Chondrocyte (in vitro differentiated cells): ENCODE data around the gene FAM110A. TPM values are rescaled to one million over a fixed set of nuclear protein-coding genes. Genes with fewer than 3 reads are reported as not detected.

ENCODE experiments used
- DNase-seq: peaks from one replicate; pipeline ENCODE4 v3.0.0; 2021; ENCODE audit warnings: mixed read lengths, low spot score
- H3K27ac Mint-ChIP-seq: one replicate; pipeline ENCODE4 v1.8.0; 2021; ENCODE audit warnings: mild to moderate bottlenecking, moderate library complexity, mixed read lengths; ENCODE audit not compliant: unreplicated experiment
- H3K27me3 Mint-ChIP-seq: 2 replicates; pipeline ENCODE4 v1.8.0; 2021; ENCODE audit warnings: low read depth, mixed read lengths
- H3K36me3 Mint-ChIP-seq: 2 replicates; pipeline ENCODE4 v1.8.0; 2021; ENCODE audit warnings: low read depth, mixed read lengths
- H3K4me1 Mint-ChIP-seq: 2 replicates; pipeline ENCODE4 v1.8.0; 2021; ENCODE audit warnings: low read depth, mild to moderate bottlenecking, mixed read lengths
- H3K4me3 Mint-ChIP-seq: one replicate; pipeline ENCODE4 v1.8.0; 2021; ENCODE audit warnings: mild to moderate bottlenecking, moderate library complexity, mixed read lengths; ENCODE audit not compliant: unreplicated experiment
- H3K9me3 Mint-ChIP-seq: 2 replicates; pipeline ENCODE4 v1.8.0; 2021; ENCODE audit warnings: low read depth, mixed read lengths
- CTCF ChIP-seq: fragments of 200-600 bp; sonication (generic); IDR thresholded peaks from 2 replicates; pipeline ENCODE4 v1.5.0; 2021; ENCODE audit warnings: antibody characterized with exemption, mild to moderate bottlenecking, moderate library complexity
- total RNA-seq: library from RNA; stranded (reverse); gene quantifications from 3 replicates; pipeline ENCODE4 v1.2.1, GENCODE V29; 2021

The FAM110A gene
- total RNA-seq, 1 donor from 2014 or later = 2.6 TPM

DNA sequence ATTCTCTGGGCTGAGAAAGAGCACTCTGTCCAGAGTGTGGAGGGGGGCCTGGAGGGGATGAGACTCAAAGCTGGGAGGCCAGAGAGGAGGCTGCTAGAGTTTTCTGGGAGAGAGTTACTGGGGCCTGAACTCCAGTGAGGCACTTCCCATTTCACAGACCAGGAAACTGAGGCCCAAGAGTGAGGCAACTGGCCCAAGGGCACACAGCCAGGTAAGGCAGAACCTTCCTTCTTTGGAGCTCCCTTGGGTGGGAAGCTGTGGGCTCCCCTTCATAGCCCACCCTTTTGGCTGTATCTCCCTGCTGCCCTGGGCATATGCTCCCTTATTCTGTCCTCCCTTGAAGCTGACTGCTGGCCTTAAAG, 48.2 kb downstream of the FAM110A start:
- no peak for DNase-seq
- Mint-ChIP-seq H3K36me3 (no peaks in the 10 kb centered on the region), H3K27me3 (peaks cover 15% of the 10 kb centered on the region), H3K9me3 (no peaks in the 10 kb centered on the region), H3K4me3 (no peak overlapping the region), H3K4me1 (peaks cover 11% of the 10 kb centered on the region), H3K27ac (peak overlapping the region; percentile 38)
- TF ChIP-seq CTCF = no peak

GRCh38 chr20:884983-885952, 51.8 kb downstream of the FAM110A start:
- Mint-ChIP-seq H3K4me3 (no peak overlapping the region), H3K27me3 (peaks cover 22% of the 10 kb centered on the region), H3K9me3 (no peaks in the 10 kb centered on the region), H3K36me3 (no peaks in the 10 kb centered on the region), H3K27ac (no peak overlapping the region), H3K4me1 (peaks cover 11% of the 10 kb centered on the region)
- TF ChIP-seq CTCF = peak; percentile 33
- no peak for DNase-seq

DNA sequence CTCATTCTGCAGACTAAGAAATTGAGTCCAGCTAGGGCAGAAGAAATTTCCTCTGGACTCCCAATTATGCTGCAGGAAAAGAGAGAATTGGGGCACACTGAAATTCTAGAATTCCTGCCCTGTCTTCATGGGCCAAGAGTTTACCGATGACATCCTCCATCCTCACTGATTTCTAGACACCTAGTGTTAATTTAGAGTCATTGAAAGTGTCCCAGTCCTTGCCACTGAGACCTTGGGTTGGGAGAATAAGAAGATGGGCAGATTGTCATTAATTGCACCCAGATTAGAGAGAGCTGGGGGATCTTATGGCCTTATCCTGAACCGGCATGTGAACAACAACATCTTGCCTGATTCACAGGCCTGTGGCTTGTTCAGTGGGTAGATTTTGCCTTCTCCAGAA, 53.6 kb downstream of the FAM110A start:
- no peak for TF ChIP-seq CTCF
- no peak overlapping the region for H3K27ac Mint-ChIP-seq
- no peaks in the 10 kb centered on the region for H3K36me3 Mint-ChIP-seq
- H3K27me3 Mint-ChIP-seq = peaks cover 35% of the 10 kb centered on the region
- no peak for DNase-seq
- H3K9me3 Mint-ChIP-seq = no peaks in the 10 kb centered on the region
- H3K4me3 Mint-ChIP-seq = no peak overlapping the region
- peaks cover 5% of the 10 kb centered on the region for H3K4me1 Mint-ChIP-seq

GRCh38 chr20:888057-888456, 54.5 kb downstream of the FAM110A start:
- Mint-ChIP-seq H3K27ac (no peak overlapping the region), H3K27me3 (peaks cover 40% of the 10 kb centered on the region), H3K9me3 (no peaks in the 10 kb centered on the region), H3K36me3 (no peaks in the 10 kb centered on the region), H3K4me1 (peaks cover 5% of the 10 kb centered on the region), H3K4me3 (no peak overlapping the region)
- TF ChIP-seq CTCF = no peak
- DNase-seq = no peak

DNA sequence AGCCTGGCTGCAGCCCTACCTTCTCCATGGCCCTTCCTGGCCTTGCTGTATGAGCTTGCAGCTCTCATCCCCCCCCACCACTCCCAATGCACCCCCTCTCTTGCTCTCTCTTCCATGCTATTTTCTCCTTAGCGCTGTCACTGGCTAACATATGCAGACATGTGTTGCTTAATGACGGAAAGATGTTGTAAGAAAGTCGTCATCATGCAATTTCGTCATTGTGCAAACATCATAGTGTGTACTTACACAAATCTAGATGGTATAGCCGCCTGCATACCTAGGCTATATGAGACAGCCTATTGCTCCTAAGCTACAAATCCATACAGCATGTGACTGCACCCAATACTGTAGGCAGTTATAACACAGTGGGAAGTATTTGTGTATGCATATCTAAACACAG, 55.6 kb downstream of the FAM110A start:
- TF ChIP-seq CTCF = no peak
- Mint-ChIP-seq H3K4me1 (peaks cover 5% of the 10 kb centered on the region), H3K9me3 (no peaks in the 10 kb centered on the region), H3K27ac (no peak overlapping the region), H3K27me3 (peaks cover 46% of the 10 kb centered on the region), H3K36me3 (no peaks in the 10 kb centered on the region), H3K4me3 (no peak overlapping the region)
- DNase-seq = no peak
